Midbrain (tissue), 1 donor: Measurements from ENCODE around the gene STUB1.

Source experiments
- DNase-seq: peaks from one replicate; lab custom pipeline; 2025; lab: John Stamatoyannopoulos, UW

The STUB1 gene

GRCh38 chr16:667113-667779, 13.0 kb upstream of the STUB1 start:
- DNase-seq: no peak

GRCh38 chr16:667780-668518, 12.3 kb upstream of the STUB1 start, which contains the start of gene RHOT2:
RHOT2 (plus strand) TSS chr16:668132; CDS start chr16:668200, 68 bp downstream.
- peak; percentile 94 for DNase-seq

- DNase-seq: no peak
Measured at GRCh38 chr16:668519-669171, 11.6 kb upstream of the STUB1 start.

GRCh38 chr16:669666-670065, 10.5 kb upstream of the STUB1 start:
- DNase-seq: no peak

GRCh38 chr16:670485-671352, 9.5 kb upstream of the STUB1 start:
- no peak for DNase-seq

GRCh38 chr16:671353-672131, 8.7 kb upstream of the STUB1 start:
- DNase-seq: no peak

GRCh38 chr16:672371-672770, 7.8 kb upstream of the STUB1 start:
- DNase-seq: no peak

- DNase-seq: no peak
Measured at GRCh38 chr16:672851-673250, 7.4 kb upstream of the STUB1 start.

- DNase-seq: no peak
Measured at GRCh38 chr16:673399-673991, 6.7 kb upstream of the STUB1 start.

GRCh38 chr16:674214-674881, 5.9 kb upstream of the STUB1 start:
- DNase-seq: no peak

GRCh38 chr16:674968-675883, 5.0 kb upstream of the STUB1 start, which contains the start of gene RHBDL1:
RHBDL1 (plus strand) TSS chr16:675671; CDS start chr16:675791, 120 bp downstream.
- peak; percentile 52 for DNase-seq

GRCh38 chr16:675884-676564, 4.2 kb upstream of the STUB1 start:
- DNase-seq: no peak

- no peak for DNase-seq
Measured at GRCh38 chr16:676565-676902, 3.7 kb upstream of the STUB1 start.

- no peak for DNase-seq
Measured at GRCh38 chr16:676913-677312, 3.3 kb upstream of the STUB1 start.

GRCh38 chr16:677316-678190, 2.7 kb upstream of the STUB1 start:
- no peak for DNase-seq

GRCh38 chr16:678209-678857, 1.9 kb upstream of the STUB1 start:
- no peak for DNase-seq
